Measurements from ENCODE around the gene GOLT1A. TPM values are rescaled to one million over a fixed set of nuclear protein-coding genes. Genes with fewer than 3 reads are reported as not detected.
"Not testable (repeated sequence)": the region's sequence is repeated elsewhere in the genome, so short reads cannot be mapped to it uniquely, and the experiment has no call there.

The GOLT1A gene
- total and polyA plus RNA-seq, 2 donors (not counting 1 experiment from before 2014, with no cell fraction given) = not detected

DNA sequence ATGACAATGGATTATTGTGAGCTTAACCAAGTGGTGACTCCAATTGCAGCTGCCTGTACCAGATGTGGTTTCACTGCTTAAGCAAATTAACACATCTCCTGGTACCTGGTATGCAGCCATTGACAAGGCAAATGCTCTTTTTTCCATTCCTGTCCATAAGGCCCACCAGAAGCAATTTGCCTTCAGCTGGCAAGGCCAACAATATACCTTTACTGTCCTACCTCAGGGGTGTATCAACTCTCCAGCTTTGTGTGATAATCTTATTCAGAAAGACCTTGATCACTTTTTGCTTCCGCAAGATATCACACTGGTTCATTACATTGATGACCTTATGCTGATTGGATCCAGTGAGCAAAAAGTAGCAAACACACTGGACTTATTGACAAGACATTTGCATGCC lies 23.7 kb upstream of the GOLT1A start:
- H3K79me2 ChIP-seq (ENCODE audit: control insufficient read depth, insufficient read depth, low read length); H2AFZ ChIP-seq (ENCODE audit: insufficient read depth, low read depth, low read length, poor library complexity, severe bottlenecking); H3K36me3 ChIP-seq (replicated peaks in 1 of 2; ENCODE audit: control extremely low read depth in 1 of 2, control insufficient read depth in 1 of 2, extremely low read depth in 1 of 2, insufficient read depth in 2 of 2, low read length in 1 of 2); DNase-seq; H3K4me1 ChIP-seq (ENCODE audit: control insufficient read depth in 2 of 2, insufficient read depth in 2 of 2, low read length in 2 of 2); H3K4me1 Mint-ChIP-seq; ATAC-seq (ENCODE audit: low read depth); H3K9me3 Mint-ChIP-seq (ENCODE audit: insufficient read depth); H4K20me1 ChIP-seq (ENCODE audit: control insufficient read depth, insufficient read depth, low read length, poor library complexity, severe bottlenecking); H3K27ac ChIP-seq (ENCODE audit: low read length in 2 of 2); H3K9ac ChIP-seq (ENCODE audit: low read length); intact Hi-C loops (cut with micrococcal nuclease); H3K27ac Mint-ChIP-seq; H3K9me3 ChIP-seq (ENCODE audit: control extremely low read depth in 1 of 3, control insufficient read depth in 2 of 3, insufficient read depth in 1 of 3, low read length in 2 of 3); CTCF ChIA-PET; H3K4me3 ChIP-seq (ENCODE audit: control extremely low read depth in 1 of 5, extremely low read depth in 1 of 5, insufficient read depth in 1 of 5, low read depth in 2 of 5, low read length in 4 of 5); POLR2A ChIA-PET; H3K4me2 ChIP-seq (replicated peaks; ENCODE audit: low read depth, low read length, poor library complexity, severe bottlenecking); H3K4me3 Mint-ChIP-seq; H3K27me3 ChIP-seq (replicated peaks in 1 of 4; ENCODE audit: control extremely low read depth in 1 of 4, control insufficient read depth in 3 of 4, insufficient read depth in 4 of 4, low read length in 3 of 4): not testable (repeated sequence)
- H3K27me3 Mint-ChIP-seq = peaks cover 20% of the 10 kb centered on the region
- no CpG with 5 or more reads among the region's 1 CpG for WGBS (ENCODE audit: insufficient coverage)

DNA sequence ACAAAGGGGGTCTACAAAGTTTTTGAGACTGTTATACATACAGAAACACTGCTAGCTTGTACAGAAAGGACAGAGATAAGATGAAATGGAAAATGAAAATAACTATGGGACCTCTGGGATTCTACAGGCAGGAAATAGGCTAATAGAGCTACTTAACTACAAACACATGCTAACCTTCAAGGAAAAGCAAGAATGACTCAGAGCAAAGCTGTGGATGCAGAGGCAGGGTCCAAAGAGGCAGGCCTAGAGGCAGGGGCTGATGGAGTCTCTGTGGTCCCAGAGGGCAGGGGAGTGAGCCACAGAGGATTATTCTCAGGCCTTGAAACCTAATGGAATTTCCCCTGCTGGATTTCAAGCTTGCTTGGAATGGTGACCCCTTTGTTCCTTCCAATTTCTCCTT lies 18.7 kb upstream of the GOLT1A start:
- no peaks in the 10 kb centered on the region for H3K9me3 Mint-ChIP-seq (ENCODE audit: insufficient read depth)
- no peak overlapping the region for H3K4me3 Mint-ChIP-seq
- no peak for TF ChIP-seq EZH2 (IDR thresholded peaks at IDR 0.05; ENCODE audit: borderline replicate concordance, insufficient read depth, low read depth, low read length, poor library complexity, severe bottlenecking)
- TF ChIP-seq, protein P1, sequence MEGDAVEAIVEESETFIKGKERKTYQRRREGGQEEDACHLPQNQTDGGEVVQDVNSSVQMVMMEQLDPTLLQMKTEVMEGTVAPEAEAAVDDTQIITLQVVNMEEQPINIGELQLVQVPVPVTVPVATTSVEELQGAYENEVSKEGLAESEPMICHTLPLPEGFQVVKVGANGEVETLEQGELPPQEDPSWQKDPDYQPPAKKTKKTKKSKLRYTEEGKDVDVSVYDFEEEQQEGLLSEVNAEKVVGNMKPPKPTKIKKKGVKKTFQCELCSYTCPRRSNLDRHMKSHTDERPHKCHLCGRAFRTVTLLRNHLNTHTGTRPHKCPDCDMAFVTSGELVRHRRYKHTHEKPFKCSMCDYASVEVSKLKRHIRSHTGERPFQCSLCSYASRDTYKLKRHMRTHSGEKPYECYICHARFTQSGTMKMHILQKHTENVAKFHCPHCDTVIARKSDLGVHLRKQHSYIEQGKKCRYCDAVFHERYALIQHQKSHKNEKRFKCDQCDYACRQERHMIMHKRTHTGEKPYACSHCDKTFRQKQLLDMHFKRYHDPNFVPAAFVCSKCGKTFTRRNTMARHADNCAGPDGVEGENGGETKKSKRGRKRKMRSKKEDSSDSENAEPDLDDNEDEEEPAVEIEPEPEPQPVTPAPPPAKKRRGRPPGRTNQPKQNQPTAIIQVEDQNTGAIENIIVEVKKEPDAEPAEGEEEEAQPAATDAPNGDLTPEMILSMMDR (IDR thresholded peaks at IDR 0.05) = no peak
- DNase-seq = no peak
- Histone ChIP-seq H4K20me1 (ENCODE audit: control insufficient read depth, insufficient read depth, low read length, poor library complexity, severe bottlenecking) (no peaks in the 10 kb centered on the region), H3K4me3 (ENCODE audit: control extremely low read depth in 1 of 5, extremely low read depth in 1 of 5, insufficient read depth in 1 of 5, low read depth in 2 of 5, low read length in 4 of 5) (no peak overlapping the region), H3K9ac (ENCODE audit: low read length) (no peak overlapping the region), H3K4me1 (ENCODE audit: control insufficient read depth in 2 of 2, insufficient read depth in 2 of 2, low read length in 2 of 2) (no peaks in the 10 kb centered on the region), H3K79me2 (ENCODE audit: control insufficient read depth, insufficient read depth, low read length) (no peaks in the 10 kb centered on the region), H3K36me3 (replicated peaks in 1 of 2; ENCODE audit: control extremely low read depth in 1 of 2, control insufficient read depth in 1 of 2, extremely low read depth in 1 of 2, insufficient read depth in 2 of 2, low read length in 1 of 2) (no peaks in the 10 kb centered on the region), H3K27me3 (replicated peaks in 1 of 4; ENCODE audit: control extremely low read depth in 1 of 4, control insufficient read depth in 3 of 4, insufficient read depth in 4 of 4, low read length in 3 of 4) (no peaks in the 10 kb centered on the region), H3K9me3 (ENCODE audit: control extremely low read depth in 1 of 3, control insufficient read depth in 2 of 3, insufficient read depth in 1 of 3, low read length in 2 of 3) (no peaks in the 10 kb centered on the region), H2AFZ (ENCODE audit: insufficient read depth, low read depth, low read length, poor library complexity, severe bottlenecking) (no peak overlapping the region), H3K4me2 (replicated peaks; ENCODE audit: low read depth, low read length, poor library complexity, severe bottlenecking) (no peak overlapping the region), H3K27ac (ENCODE audit: low read length in 2 of 2) (no peak overlapping the region)
- no peaks in the 10 kb centered on the region for H3K4me1 Mint-ChIP-seq
- intact Hi-C loops (cut with micrococcal nuclease) = no loop called here
- ChIA-PET POLR2A (no interaction called here), CTCF (interaction anchor here (1.2 kb wide), 1 partner anchor 34 kb away, joined by 3 read pairs; no protein-coding TSS in a partner anchor)
- no peak for ATAC-seq (ENCODE audit: low read depth)
- H3K27me3 Mint-ChIP-seq = peaks cover 15% of the 10 kb centered on the region
- no peak overlapping the region for H3K27ac Mint-ChIP-seq
